Astrocyte of the spinal cord (primary cell): ENCODE data around the gene MYB.

Experiments used
- DNase-seq: peaks from one replicate; pipeline ENCODE4 v3.0.0; 2011; ENCODE audit warnings: low read depth, low spot score
- H3K4me3 ChIP-seq: 2 replicates; pipeline ENCODE4 v1.5.1; 2011; ENCODE audit warnings: low read depth, mild to moderate bottlenecking, low read length, moderate library complexity
- in situ Hi-C: cut with HindIII; loops from 2 replicates; pipeline ENCODE4 v1.10.0; 2017; ENCODE audit warnings: low sequenced_read_pairs
- TF ChIP-seq, protein P1 (sequence below): IDR thresholded peaks from 2 replicates; pipeline ENCODE4 v1.5.1; 2012; ENCODE audit warnings: low read depth, mild to moderate bottlenecking, low read length, inconsistent platforms

MYB gene

DNA sequence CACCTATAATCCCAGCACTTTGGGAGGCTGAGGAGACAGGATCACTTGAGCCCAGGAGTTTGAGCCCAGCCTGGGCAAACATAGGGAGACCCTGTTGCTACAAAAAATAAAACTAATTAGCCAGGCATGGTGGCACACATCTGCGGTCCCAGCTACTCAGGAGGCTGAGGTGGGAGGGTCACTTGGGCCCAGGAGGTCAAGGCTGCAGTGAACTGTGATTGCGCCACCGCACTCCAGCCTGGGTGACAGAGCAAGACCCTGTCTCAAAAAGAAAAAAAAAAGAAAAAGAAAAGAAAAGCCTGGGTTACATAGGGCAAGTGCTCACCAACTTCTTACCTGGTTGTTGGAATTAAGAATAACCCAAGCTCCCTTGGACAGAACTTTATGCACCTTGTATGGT, 14.6 kb upstream of the MYB start:
- no peak for DNase-seq
- in situ Hi-C loops: no loop called here
- TF ChIP-seq, protein P1, sequence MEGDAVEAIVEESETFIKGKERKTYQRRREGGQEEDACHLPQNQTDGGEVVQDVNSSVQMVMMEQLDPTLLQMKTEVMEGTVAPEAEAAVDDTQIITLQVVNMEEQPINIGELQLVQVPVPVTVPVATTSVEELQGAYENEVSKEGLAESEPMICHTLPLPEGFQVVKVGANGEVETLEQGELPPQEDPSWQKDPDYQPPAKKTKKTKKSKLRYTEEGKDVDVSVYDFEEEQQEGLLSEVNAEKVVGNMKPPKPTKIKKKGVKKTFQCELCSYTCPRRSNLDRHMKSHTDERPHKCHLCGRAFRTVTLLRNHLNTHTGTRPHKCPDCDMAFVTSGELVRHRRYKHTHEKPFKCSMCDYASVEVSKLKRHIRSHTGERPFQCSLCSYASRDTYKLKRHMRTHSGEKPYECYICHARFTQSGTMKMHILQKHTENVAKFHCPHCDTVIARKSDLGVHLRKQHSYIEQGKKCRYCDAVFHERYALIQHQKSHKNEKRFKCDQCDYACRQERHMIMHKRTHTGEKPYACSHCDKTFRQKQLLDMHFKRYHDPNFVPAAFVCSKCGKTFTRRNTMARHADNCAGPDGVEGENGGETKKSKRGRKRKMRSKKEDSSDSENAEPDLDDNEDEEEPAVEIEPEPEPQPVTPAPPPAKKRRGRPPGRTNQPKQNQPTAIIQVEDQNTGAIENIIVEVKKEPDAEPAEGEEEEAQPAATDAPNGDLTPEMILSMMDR: no peak
- no peak overlapping the region for H3K4me3 ChIP-seq

DNA sequence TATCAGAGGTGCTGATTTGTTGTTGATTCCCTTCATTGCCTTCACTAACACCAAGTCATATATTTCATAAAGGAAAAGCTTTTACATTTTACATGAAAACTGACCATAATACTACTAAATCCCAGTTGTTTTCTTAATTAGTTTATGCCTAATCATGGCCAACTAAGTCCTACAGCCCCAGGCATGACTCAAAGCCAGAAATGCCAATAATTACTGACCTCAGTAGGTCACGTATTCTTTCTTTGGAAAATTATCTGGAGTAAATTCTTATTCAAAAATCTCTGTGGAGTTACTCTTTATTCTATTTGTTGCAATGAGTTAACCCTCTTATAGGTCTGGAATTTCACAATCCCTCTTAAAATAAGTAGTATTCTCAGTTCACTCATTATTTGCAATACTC, 13.5 kb upstream of the MYB start:
- DNase-seq: no peak
- in situ Hi-C loops: no loop called here
- TF ChIP-seq, protein P1: no peak
- H3K4me3 ChIP-seq: no peak overlapping the region

DNA sequence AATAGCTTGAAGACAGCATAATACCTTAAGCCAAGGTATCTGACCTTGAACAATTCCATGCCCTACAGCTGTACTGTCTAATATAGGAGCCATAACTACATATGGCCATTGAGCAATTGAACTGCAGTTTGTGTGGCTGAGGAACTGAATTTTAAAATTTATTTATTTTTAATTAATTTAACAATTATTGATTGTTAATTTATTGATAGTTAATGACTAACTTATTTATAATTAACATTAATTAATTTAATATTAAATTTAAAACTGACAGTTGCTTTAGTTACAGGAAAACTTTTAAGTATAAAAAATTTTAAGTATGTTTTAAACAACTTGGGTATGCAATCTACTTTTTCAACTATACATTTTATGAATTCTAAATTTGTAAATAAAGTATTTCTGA, 12.3 kb upstream of the MYB start:
- TF ChIP-seq, protein P1: no peak
- in situ Hi-C loops: no loop called here
- DNase-seq: no peak
- H3K4me3 ChIP-seq: no peak overlapping the region

DNA sequence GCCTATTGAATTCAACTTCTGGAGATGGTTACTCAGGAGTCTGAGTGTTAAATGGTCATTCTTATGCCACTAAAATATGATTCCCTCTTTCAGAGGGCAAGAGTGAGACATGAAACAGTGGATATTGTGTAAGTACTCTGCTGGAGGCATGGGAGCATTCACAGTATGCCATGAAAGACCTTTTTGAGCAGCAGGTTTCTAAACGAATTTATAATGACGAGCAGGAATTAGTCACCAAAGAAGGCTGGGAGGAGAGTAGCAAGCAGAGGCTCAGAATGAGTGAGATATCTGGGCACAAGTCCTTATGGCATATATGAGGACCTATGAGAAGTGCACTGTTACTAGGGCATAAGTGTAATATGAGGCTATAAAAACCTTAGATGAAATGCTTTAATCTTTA, 10.9 kb upstream of the MYB start:
- TF ChIP-seq, protein P1: no peak
- in situ Hi-C loops: no loop called here
- H3K4me3 ChIP-seq: no peak overlapping the region
- DNase-seq: no peak

DNA sequence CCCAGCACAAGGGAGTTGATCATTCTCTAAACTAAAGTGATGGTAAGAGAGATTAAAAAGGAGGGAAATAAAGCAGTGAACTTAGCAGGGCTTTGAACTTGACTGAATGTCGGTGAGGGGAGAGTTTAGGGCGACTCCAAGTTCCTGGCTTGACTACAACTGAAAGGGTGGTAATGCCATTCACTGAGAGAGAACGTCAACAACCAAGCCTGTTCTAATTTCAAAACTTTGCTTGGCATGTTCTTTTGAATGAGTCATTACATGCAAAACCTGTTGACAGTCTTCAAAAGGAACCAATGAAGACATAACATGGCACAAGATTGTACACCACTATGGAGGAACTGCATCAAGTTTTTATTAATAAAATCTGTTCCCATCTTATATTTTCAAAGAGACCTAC, 10.3 kb upstream of the MYB start:
- in situ Hi-C loops: no loop called here
- TF ChIP-seq, protein P1: no peak
- no peak for DNase-seq
- no peak overlapping the region for H3K4me3 ChIP-seq

DNA sequence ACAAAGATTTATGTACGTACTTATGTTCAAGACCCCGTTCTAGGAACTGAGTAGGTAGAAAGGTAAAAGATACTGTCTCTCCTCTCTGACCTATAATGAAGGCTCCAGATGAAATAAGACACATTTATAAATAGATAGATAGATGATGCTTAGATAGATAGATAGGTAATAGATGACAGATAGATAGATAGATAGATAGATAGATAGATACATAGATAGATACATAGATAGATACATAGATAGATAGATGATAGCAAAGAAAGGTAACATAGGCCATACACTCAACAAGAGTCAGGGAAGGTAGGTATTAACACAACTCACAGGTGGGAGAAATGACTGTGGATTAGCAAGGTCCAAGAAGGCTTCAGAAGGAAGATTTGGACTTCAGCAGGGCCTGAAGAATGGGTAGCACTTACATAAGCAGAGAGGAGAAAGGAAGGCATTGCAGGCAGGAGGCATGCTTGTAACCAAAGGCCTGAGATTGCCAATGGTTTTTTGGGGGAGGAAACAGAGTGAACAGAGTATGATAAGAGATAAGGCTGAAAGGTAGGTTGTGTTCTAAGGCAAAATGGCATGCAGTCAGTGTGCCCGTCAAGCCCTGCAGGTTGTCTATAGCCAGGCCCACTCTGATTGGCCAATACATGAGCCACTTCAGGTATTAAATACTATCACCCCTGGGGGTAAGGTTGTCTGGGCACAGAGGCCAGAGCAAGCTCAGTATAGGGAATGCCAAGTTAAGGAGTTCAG, 7.7 kb upstream of the MYB start:
- in situ Hi-C loops: no loop called here
- TF ChIP-seq, protein P1: no peak
- DNase-seq: no peak
- no peak overlapping the region for H3K4me3 ChIP-seq
